ENCODE results near the gene GNB1L.

GRCh38 chr22:19798891-19799293 is 55.8 kb downstream of the GNB1L start:
- TF ChIP-seq HSF4 (CRISPR knock-in tag; IDR thresholded peaks at IDR 0.05; ENCODE audit: borderline replicate concordance) (no peak), ZNF561 (CRISPR knock-in tag; conservative IDR thresholded peaks at IDR 0.05) (no peak), POLR2A (conservative IDR thresholded peaks at IDR 0.05) (no peak), ELK1 (CRISPR knock-in tag; IDR thresholded peaks at IDR 0.05) (no peak), EP300 (IDR thresholded peaks at IDR 0.05; ENCODE audit: low read length) (no peak), POLR2H (tag; IDR thresholded peaks at IDR 0.05; ENCODE audit: low read depth) (no peak)
- TF ChIP-seq, protein P1, sequence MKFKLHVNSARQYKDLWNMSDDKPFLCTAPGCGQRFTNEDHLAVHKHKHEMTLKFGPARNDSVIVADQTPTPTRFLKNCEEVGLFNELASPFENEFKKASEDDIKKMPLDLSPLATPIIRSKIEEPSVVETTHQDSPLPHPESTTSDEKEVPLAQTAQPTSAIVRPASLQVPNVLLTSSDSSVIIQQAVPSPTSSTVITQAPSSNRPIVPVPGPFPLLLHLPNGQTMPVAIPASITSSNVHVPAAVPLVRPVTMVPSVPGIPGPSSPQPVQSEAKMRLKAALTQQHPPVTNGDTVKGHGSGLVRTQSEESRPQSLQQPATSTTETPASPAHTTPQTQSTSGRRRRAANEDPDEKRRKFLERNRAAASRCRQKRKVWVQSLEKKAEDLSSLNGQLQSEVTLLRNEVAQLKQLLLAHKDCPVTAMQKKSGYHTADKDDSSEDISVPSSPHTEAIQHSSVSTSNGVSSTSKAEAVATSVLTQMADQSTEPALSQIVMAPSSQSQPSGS (CRISPR knock-in tag; IDR thresholded peaks at IDR 0.05): no peak
